Lung (tissue), 12 donors: ENCODE results near the gene SCN4B. TPM values are rescaled to one million over a fixed set of nuclear protein-coding genes. Genes with fewer than 3 reads are reported as not detected.

ENCODE experiments used
- ATAC-seq: fragments of 200-7000 bp; cut with Tn5 transposase; one replicate; pipeline ENCODE4 v1.9.1; 2020; ENCODE audit warnings: moderate number of reproducible peaks; ENCODE audit not compliant: insufficient read depth, low FRiP score
- DNase-seq, 3 donors: peaks; one replicate each; pipeline ENCODE4 v3.0.0-alpha.2; 2013 to 2017
- H3K27ac ChIP-seq, 2 donors: one replicate each; pipeline ENCODE4 v1.5.1; 2013; ENCODE audit warnings: mild to moderate bottlenecking in 2 of 2, moderate library complexity in 2 of 2, control low read depth in 1 of 2, inconsistent platforms in 1 of 2, low read depth in 1 of 2, low read length in 1 of 2
- H3K27me3 ChIP-seq, 3 donors: one replicate each; pipeline ENCODE4 v1.5.1; 2013; ENCODE audit warnings: low read length in 2 of 3; ENCODE audit not compliant: control insufficient read depth in 3 of 3, insufficient read depth in 3 of 3
- H3K36me3 ChIP-seq, 4 donors: one replicate each; pipeline ENCODE4 v1.5.1; 2013; ENCODE audit warnings: low read length in 4 of 4, mild to moderate bottlenecking in 1 of 4, moderate library complexity in 1 of 4; ENCODE audit not compliant: control insufficient read depth in 4 of 4, insufficient read depth in 4 of 4
- H3K4me1 ChIP-seq, 5 donors: one replicate each; pipeline ENCODE4 v1.5.1; 2013; ENCODE audit warnings: low read length in 5 of 5, mild to moderate bottlenecking in 2 of 5, moderate library complexity in 1 of 5; ENCODE audit not compliant: control insufficient read depth in 5 of 5, insufficient read depth in 5 of 5
- H3K4me3 ChIP-seq: one replicate; pipeline ENCODE4 v1.5.1; 2013; ENCODE audit warnings: mild to moderate bottlenecking, control low read depth, moderate library complexity
- H3K9ac ChIP-seq, 2 donors: one replicate each; pipeline ENCODE4 v1.5.1; 2013; ENCODE audit warnings: low read length in 2 of 2, control low read depth in 1 of 2; ENCODE audit not compliant: insufficient read depth in 1 of 2
- H3K9me3 ChIP-seq, 4 donors: one replicate each; pipeline ENCODE4 v1.5.1; 2013; ENCODE audit warnings: low read length in 3 of 4, mild to moderate bottlenecking in 1 of 4, moderate library complexity in 1 of 4; ENCODE audit not compliant: control insufficient read depth in 4 of 4, insufficient read depth in 3 of 4
- WGBS, 2 donors: extraction: QIAGEN DNeasy Blood & Tissue Kit; methylation state at CpG; one replicate each; pipeline ENCODE4 v1.1.7; 2013; 5-methylcytosine and 5-hydroxymethylcytosine counted together
- polyA plus RNA-seq, 2 donors: library from polyadenylated mRNA; stranded (reverse); fragments of 200-250 nt; gene quantifications; one replicate each; pipeline ENCODE4 v1.2.1, GENCODE V29; 2013
- total RNA-seq, 2 donors: library from RNA; depleted of rRNA in 1 of 2; stranded (reverse); fragments of >200 nt in 1 of 2; gene quantifications; one replicate each; pipeline ENCODE4 v1.2.1, GENCODE V29; 2014 to 2021
- TF ChIP-seq, protein P1 (sequence below): IDR thresholded peaks from 2 replicates; pipeline ENCODE4 v1.5.1; 2012; ENCODE audit warnings: mild to moderate bottlenecking; ENCODE audit errors: control extremely low read depth, extremely low read depth
- donor health status: control.
- donor health status: control.
- donor health status: Bipolar disorder and iron deficiency.
- donor health status: healthy.
- donor health status: DM: yes; HTN: yes; CAD: no.

Gene SCN4B
- total and polyA plus RNA-seq, 4 donors = 0.95 to 5.2 (median 2.3) TPM

DNA sequence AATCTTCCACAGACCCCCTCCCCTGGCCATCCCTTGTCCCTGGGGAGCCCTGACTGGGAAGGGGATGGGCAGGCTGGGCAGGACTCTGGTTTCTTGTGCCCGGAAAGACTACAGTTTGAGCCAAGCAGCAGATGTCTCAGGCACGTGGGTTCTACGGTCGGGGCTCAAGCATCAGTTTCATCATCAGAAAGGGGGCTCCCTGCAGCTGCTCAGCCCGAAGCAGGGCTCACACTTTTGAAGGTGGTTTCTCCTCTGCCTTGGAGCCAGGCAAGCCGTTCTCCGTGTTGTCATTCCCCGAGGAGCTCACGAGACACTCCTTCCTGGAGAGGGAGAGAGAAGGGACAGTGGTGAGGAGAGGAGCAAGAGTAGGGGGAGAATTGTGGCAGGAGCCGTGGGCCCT lies 15.8 kb downstream of the SCN4B start:
- TF ChIP-seq, protein P1, sequence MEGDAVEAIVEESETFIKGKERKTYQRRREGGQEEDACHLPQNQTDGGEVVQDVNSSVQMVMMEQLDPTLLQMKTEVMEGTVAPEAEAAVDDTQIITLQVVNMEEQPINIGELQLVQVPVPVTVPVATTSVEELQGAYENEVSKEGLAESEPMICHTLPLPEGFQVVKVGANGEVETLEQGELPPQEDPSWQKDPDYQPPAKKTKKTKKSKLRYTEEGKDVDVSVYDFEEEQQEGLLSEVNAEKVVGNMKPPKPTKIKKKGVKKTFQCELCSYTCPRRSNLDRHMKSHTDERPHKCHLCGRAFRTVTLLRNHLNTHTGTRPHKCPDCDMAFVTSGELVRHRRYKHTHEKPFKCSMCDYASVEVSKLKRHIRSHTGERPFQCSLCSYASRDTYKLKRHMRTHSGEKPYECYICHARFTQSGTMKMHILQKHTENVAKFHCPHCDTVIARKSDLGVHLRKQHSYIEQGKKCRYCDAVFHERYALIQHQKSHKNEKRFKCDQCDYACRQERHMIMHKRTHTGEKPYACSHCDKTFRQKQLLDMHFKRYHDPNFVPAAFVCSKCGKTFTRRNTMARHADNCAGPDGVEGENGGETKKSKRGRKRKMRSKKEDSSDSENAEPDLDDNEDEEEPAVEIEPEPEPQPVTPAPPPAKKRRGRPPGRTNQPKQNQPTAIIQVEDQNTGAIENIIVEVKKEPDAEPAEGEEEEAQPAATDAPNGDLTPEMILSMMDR = no peak
- Histone ChIP-seq H3K4me3 (no peak overlapping the region), H3K36me3 (no peaks in the 10 kb centered on the region), H3K4me1 (no peaks in the 10 kb centered on the region), H3K9ac (no peak overlapping the region), H3K9me3 (peaks cover 0 to 2% (median 0%) of the 10 kb centered on the region in 4 donors), H3K27me3 (peaks cover 0 to 6% (median 0%) of the 10 kb centered on the region in 3 donors), H3K27ac (no peak overlapping the region)
- WGBS, 2 donors = 78 to 84% methylated on average over 10 of the region's 10 CpGs
- ATAC-seq (no peak), DNase-seq (no peak)

DNA sequence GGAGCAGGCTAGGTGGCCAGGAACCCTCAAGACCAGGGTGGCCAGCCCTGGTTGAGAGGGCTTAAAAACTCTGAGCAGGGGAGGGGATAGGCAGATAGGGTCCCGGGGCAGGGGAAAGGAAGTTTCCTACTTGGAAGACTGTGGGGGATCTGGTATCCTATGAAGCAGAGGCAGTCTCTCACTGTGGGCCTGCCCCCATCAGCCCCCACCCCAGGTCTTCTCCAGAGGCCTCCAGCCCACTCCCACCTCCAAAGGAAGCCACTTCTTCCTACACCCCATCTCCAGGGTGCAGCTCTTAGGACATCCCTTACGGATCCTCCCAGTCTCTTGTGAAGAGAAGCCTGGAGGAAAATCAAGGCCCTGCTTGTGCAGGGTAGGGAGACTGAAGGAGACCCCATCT lies 16.3 kb downstream of the SCN4B start:
- Histone ChIP-seq H3K4me3 (no peak overlapping the region), H3K36me3 (no peaks in the 10 kb centered on the region), H3K27ac (no peak overlapping the region), H3K4me1 (no peaks in the 10 kb centered on the region), H3K9ac (no peak overlapping the region), H3K9me3 (peaks cover 0 to 2% (median 0%) of the 10 kb centered on the region in 4 donors), H3K27me3 (peaks cover 0 to 3% (median 0%) of the 10 kb centered on the region in 3 donors)
- WGBS, 2 donors = 82 to 86% methylated on average over 2 of the region's 2 CpGs
- DNase-seq = no peak
- TF ChIP-seq, protein P1 = no peak
- ATAC-seq = no peak

DNA sequence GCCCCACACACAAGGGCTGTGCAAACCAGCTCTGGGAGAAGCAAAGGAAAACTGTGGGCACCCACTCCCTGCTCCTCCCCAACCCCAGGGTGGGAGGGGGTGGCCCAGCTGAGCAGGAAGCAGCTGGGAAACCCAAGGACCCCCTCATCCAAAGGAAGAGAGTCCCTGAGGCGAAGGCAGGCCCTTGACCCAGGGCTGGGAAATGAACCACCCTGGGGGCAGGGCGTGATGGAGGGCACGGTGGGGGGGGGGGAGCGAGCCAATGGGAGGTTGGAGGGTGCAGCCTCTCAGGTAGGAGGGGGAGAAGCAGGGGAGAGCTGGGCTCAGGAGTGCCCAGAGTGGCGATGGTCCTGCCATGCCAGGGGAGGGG lies 16.8 kb downstream of the SCN4B start:
- DNase-seq (no peak), ATAC-seq (no peak)
- no peak overlapping the region for H3K9ac ChIP-seq
- H3K36me3 ChIP-seq = no peaks in the 10 kb centered on the region
- TF ChIP-seq, protein P1 = no peak
- H3K4me3 ChIP-seq = no peak overlapping the region
- no peaks in the 10 kb centered on the region for H3K27me3 ChIP-seq
- WGBS, 2 donors = 88 to 92% methylated on average over 5 of the region's 5 CpGs
- H3K27ac ChIP-seq = no peak overlapping the region
- H3K9me3 ChIP-seq = peaks cover 0 to 2% (median 0%) of the 10 kb centered on the region in 4 donors
- no peaks in the 10 kb centered on the region for H3K4me1 ChIP-seq
